Upper lobe of right lung (tissue), 1 donor: ENCODE measurements around the gene CCDC167. TPM values are rescaled to one million over a fixed set of nuclear protein-coding genes. Genes with fewer than 3 reads are reported as not detected.
A peak's percentile ranks its signal among the peaks of the same experiment; 100 is the strongest.
"Not testable (repeated sequence)": the region's sequence is repeated elsewhere in the genome, so short reads cannot be mapped to it uniquely, and the experiment has no call there.

ENCODE experiments used
- ATAC-seq: fragments of 200-7000 bp; cut with Tn5 transposase; one replicate; pipeline ENCODE4 v1.9.1; 2020; ENCODE audit warnings: mild to moderate bottlenecking, moderate library complexity
- DNase-seq: peaks from one replicate; pipeline ENCODE4 v3.0.0-alpha.2; 2020
- H3K27ac ChIP-seq: fragments of 200-600 bp; one replicate; pipeline ENCODE4 v1.8.0; 2022
- H3K27me3 ChIP-seq: fragments of 200-600 bp; one replicate; pipeline ENCODE4 v1.8.0; 2022; ENCODE audit warnings: mild to moderate bottlenecking
- H3K36me3 ChIP-seq: fragments of 200-600 bp; one replicate; pipeline ENCODE4 v1.8.0; 2022
- H3K4me1 ChIP-seq: fragments of 200-600 bp; one replicate; pipeline ENCODE4 v1.8.0; 2022
- H3K4me3 ChIP-seq: fragments of 200-600 bp; one replicate; pipeline ENCODE4 v1.8.0; 2022; ENCODE audit warnings: mild to moderate bottlenecking
- H3K9me3 ChIP-seq: fragments of 200-600 bp; one replicate; pipeline ENCODE4 v1.8.0; 2022
- intact Hi-C: fragments of 100-400 bp; cut with DNase I; formaldehyde crosslinking; loops from one replicate; pipeline ENCODE4 v1.11.0; 2022
- total RNA-seq: library from RNA; stranded (reverse); fragmentation: NEBNext Ultra II Directional; extraction: Animal tissue kit (Norgen Biotek cat#: 25700); gene quantifications from one replicate; pipeline ENCODE4 v1.2.1, GENCODE V29; 2021
- TF ChIP-seq, protein P1 (sequence below): fragments of 200-600 bp; IDR thresholded peaks from one replicate; pipeline ENCODE4 v1.8.0; 2022; ENCODE audit warnings: antibody characterized with exemption
- donor health status: DM: no; HTN: yes; CAD: no; lungs with severe emphysema.

CCDC167 gene
- total RNA-seq, 1 donor from 2014 or later = 12.9 TPM

DNA sequence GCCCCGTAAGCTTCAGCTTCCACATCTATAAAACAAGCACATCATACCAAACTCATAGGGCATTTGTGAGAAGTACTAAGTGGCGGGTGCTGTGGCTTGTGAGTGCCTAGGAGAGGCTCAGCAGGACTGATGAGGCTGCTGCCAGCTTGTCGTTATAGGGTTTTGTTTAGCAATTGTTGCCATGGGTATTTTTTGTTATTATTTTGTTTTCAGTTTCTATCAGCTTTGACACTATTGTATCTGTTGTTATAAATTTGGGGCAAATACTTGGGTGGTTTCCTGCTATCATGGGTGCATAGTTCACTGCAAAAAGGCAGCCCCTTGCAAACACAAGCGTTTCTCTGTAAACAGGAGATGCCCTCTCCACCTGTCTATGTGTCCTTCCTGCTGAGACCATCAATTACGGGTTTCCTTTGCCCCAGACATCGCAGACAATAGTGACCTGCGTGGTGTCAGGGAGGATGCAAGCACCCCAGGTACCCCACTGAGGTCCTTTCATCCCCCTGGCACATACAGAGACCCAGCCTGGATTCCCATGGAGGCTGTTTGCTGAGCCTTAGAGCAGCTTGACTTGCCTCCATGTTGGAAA lies 3.1 kb upstream of the CCDC167 start:
- Histone ChIP-seq H3K27me3 (no peaks in the 10 kb centered on the region), H3K4me3 (no peak overlapping the region), H3K4me1 (peaks cover 8% of the 10 kb centered on the region), H3K9me3 (no peaks in the 10 kb centered on the region), H3K27ac (peak overlapping the region; percentile 68), H3K36me3 (no peaks in the 10 kb centered on the region)
- intact Hi-C loops = no loop called here
- ATAC-seq (no peak), DNase-seq (no peak)
- TF ChIP-seq, protein P1, sequence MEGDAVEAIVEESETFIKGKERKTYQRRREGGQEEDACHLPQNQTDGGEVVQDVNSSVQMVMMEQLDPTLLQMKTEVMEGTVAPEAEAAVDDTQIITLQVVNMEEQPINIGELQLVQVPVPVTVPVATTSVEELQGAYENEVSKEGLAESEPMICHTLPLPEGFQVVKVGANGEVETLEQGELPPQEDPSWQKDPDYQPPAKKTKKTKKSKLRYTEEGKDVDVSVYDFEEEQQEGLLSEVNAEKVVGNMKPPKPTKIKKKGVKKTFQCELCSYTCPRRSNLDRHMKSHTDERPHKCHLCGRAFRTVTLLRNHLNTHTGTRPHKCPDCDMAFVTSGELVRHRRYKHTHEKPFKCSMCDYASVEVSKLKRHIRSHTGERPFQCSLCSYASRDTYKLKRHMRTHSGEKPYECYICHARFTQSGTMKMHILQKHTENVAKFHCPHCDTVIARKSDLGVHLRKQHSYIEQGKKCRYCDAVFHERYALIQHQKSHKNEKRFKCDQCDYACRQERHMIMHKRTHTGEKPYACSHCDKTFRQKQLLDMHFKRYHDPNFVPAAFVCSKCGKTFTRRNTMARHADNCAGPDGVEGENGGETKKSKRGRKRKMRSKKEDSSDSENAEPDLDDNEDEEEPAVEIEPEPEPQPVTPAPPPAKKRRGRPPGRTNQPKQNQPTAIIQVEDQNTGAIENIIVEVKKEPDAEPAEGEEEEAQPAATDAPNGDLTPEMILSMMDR = no peak

DNA sequence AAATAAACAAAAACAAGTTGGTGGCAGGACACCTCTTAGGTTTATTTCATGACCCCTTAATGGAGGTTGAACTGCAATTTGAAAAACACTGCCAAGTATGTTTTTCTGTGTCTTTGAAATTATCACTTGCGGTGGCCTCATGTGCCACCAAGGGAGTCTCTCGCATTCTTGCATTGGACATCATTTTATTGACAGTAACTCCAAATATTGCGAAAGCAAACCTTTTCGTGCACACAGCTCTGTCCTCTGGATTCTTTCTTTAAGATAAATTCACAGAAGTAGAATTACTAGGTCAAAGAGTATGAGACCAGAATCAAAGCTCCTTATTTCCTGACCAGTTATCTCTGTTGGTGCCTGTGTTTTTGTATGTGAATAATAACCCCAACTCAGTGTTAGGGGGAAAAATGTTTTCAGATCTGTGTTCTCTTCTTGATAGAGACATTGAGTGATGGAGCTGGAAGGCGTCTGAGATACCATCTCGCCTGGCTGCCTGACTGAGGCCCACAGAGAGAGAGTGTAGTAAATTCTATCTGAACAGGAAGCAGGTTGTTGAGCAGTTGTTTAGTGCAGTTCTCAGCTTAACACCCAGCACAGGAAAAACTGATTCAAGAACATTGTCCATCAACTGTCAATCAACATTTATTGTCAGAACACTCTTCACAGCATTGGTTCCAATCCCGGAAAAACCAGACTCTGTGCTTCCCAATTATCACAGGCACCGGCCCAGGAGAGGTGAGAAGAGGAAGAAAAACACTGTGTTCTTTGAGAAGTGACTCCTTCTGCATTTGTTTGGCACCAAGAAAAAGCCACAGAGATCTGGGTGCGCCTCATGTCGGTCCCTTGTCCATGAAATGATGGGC lies 2.2 kb upstream of the CCDC167 start:
- Histone ChIP-seq H3K9me3 (no peaks in the 10 kb centered on the region), H3K36me3 (no peaks in the 10 kb centered on the region), H3K27ac (peak overlapping the region; percentile 66), H3K27me3 (no peaks in the 10 kb centered on the region), H3K4me3 (no peak overlapping the region), H3K4me1 (peaks cover 8% of the 10 kb centered on the region)
- intact Hi-C loops = no loop called here
- TF ChIP-seq, protein P1 = no peak
- DNase-seq (no peak), ATAC-seq (no peak)

DNA sequence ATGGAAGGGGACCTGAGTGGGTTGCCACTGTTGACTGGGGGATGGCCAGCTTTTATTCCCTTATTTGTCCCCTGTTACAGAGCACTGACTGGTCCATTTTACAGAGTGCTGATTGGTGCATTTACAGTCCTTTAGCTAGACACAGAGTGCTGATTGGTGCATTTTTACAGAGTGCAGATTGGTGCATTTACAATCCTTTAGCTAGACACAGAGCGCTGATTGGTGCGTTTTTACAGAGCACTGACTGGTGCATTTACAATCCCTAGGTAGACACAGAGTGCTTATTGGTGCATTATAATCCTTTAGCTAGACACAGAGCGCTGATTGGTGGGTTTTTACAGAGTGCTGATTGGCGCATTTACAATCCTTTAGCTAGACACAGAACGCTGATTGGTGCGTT lies 1.2 kb upstream of the CCDC167 start:
- H3K27ac ChIP-seq, H3K27me3 ChIP-seq, DNase-seq, H3K4me3 ChIP-seq, ATAC-seq, intact Hi-C loops, H3K4me1 ChIP-seq, H3K9me3 ChIP-seq, H3K36me3 ChIP-seq: not testable (repeated sequence)

DNA sequence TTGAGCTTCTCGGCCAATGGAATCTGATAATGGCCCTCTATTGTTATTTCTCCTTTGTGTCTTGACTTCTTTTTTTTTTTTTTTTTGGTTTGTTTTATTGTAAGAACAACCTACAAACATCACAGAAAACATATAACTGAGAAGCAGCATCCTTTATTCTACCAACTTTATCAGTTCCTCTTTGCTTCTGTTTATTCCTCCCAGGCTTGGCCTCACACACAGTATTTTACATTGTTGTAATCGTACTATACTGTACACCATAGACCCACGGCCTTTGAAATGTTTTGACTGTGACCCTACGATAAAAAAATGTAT lies 558 bp upstream of the CCDC167 start:
- Histone ChIP-seq H3K27me3 (no peaks in the 10 kb centered on the region), H3K4me3 (peak overlapping the region; percentile 81), H3K4me1 (peaks cover 8% of the 10 kb centered on the region), H3K36me3 (no peaks in the 10 kb centered on the region), H3K27ac (no peak overlapping the region), H3K9me3 (no peaks in the 10 kb centered on the region)
- TF ChIP-seq, protein P1 = no peak
- DNase-seq (no peak), ATAC-seq (no peak)
- intact Hi-C loops = no loop called here

DNA sequence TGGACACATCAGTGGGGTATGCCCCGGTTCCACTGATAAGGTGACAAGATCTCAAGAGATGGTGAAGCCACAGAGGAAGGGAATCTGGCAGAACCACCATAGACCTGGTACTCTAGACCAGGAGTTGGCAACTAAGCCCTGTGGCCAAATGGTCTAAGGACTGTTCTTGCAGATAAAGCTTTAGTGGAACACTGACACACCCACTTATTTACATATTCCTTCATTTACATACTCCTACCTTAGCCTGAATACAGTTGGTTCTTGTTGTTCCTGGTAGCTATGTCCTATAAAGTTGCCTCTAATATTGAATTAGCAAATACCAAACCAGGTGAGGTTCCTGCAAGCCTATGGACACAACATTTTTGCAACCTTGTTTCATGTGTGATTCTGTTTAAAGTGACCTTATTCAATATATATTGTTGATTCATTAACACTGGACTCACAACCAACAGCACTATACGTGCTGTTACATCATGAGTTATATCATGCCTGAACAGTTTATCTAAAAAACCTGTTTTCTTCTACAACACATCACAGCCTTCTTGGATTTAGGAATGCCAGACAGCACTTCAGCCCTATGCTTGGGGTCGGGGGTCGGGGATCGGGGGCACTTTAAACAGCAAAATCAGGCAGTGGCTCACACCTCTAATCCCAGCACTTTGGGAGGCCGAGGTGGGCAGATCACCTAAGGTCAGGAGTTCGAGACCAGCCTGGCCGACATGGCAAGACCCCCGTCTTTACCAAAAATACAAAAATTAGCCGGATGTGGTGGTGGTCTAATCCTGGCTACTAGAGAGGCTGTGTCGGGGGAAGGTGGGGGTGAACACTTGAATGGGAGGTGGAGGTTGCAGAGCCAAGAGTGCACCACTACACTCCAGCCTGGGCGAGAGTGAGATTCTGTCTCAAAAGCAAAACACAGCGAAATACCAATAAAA lies 2.5 kb downstream of the CCDC167 start:
- no peak overlapping the region for H3K4me3 ChIP-seq
- TF ChIP-seq, protein P1 = no peak
- peaks cover 6% of the 10 kb centered on the region for H3K4me1 ChIP-seq
- DNase-seq (no peak), ATAC-seq (no peak)
- intact Hi-C loops = no loop called here
- H3K36me3 ChIP-seq = no peaks in the 10 kb centered on the region
- H3K27ac ChIP-seq = no peak overlapping the region
- no peaks in the 10 kb centered on the region for H3K9me3 ChIP-seq
- H3K27me3 ChIP-seq = no peaks in the 10 kb centered on the region
